ENCODE measurements around the gene BNIP5.

BNIP5 gene

GRCh38 chr6:36380166-36380565 lies 43.5 kb upstream of the BNIP5 start:
- H3K4me3 ChIP-seq (ENCODE audit: low read depth in 1 of 2, low read length in 1 of 2) = no peak overlapping the region
- no peak overlapping the region for H3K27ac ChIP-seq
- no peaks in the 10 kb centered on the region for H3K9me3 ChIP-seq
- no peaks in the 10 kb centered on the region for H3K4me1 ChIP-seq (ENCODE audit: control insufficient read depth in 1 of 2, insufficient read depth in 1 of 2, low read depth in 1 of 2, low read length in 1 of 2)
- H3K36me3 ChIP-seq = no peaks in the 10 kb centered on the region
- peaks cover 10% of the 10 kb centered on the region for H3K27me3 ChIP-seq
- TF ChIP-seq CTCF (IDR thresholded peaks at IDR 0.05) = no peak

- no peaks in the 10 kb centered on the region for H3K4me1 ChIP-seq (ENCODE audit: control insufficient read depth in 1 of 2, insufficient read depth in 1 of 2, low read depth in 1 of 2, low read length in 1 of 2)
- H3K4me3 ChIP-seq (ENCODE audit: low read depth in 1 of 2, low read length in 1 of 2) = no peak overlapping the region
- H3K9me3 ChIP-seq = no peaks in the 10 kb centered on the region
- TF ChIP-seq CTCF (IDR thresholded peaks at IDR 0.05) = no peak
- no peaks in the 10 kb centered on the region for H3K36me3 ChIP-seq
- no peak overlapping the region for H3K27ac ChIP-seq
- H3K27me3 ChIP-seq = peaks cover 4% of the 10 kb centered on the region
Measured at GRCh38 chr6:36378936-36379335, 42.2 kb upstream of the BNIP5 start.

- H3K36me3 ChIP-seq = no peaks in the 10 kb centered on the region
- TF ChIP-seq CTCF (IDR thresholded peaks at IDR 0.05) = no peak
- H3K9me3 ChIP-seq = no peaks in the 10 kb centered on the region
- peaks cover 5% of the 10 kb centered on the region in 2 experiments for H3K4me1 ChIP-seq (ENCODE audit: control insufficient read depth in 1 of 2, insufficient read depth in 1 of 2, low read depth in 1 of 2, low read length in 1 of 2)
- no peak overlapping the region for H3K27ac ChIP-seq
- H3K4me3 ChIP-seq (ENCODE audit: low read depth in 1 of 2, low read length in 1 of 2) = no peak overlapping the region
- no peaks in the 10 kb centered on the region for H3K27me3 ChIP-seq
Measured at GRCh38 chr6:36378243-36378920, 41.7 kb upstream of the BNIP5 start.

- H3K27ac ChIP-seq = no peak overlapping the region
- H3K27me3 ChIP-seq = no peaks in the 10 kb centered on the region
- H3K36me3 ChIP-seq = no peaks in the 10 kb centered on the region
- no peak overlapping the region for H3K4me3 ChIP-seq (ENCODE audit: low read depth in 1 of 2, low read length in 1 of 2)
- no peak for TF ChIP-seq CTCF (IDR thresholded peaks at IDR 0.05)
- H3K4me1 ChIP-seq (ENCODE audit: control insufficient read depth in 1 of 2, insufficient read depth in 1 of 2, low read depth in 1 of 2, low read length in 1 of 2) = peaks cover 9 to 13% of the 10 kb centered on the region in 2 experiments
- H3K9me3 ChIP-seq = no peaks in the 10 kb centered on the region
Measured at GRCh38 chr6:36377594-36377993, 40.9 kb upstream of the BNIP5 start.

GRCh38 chr6:36376742-36377141 lies 40.1 kb upstream of the BNIP5 start:
- Histone ChIP-seq H3K9me3 (no peaks in the 10 kb centered on the region), H3K27ac (no peak overlapping the region), H3K27me3 (no peaks in the 10 kb centered on the region), H3K4me3 (ENCODE audit: low read depth in 1 of 2, low read length in 1 of 2) (no peak overlapping the region), H3K36me3 (no peaks in the 10 kb centered on the region), H3K4me1 (ENCODE audit: control insufficient read depth in 1 of 2, insufficient read depth in 1 of 2, low read depth in 1 of 2, low read length in 1 of 2) (peaks cover 9 to 14% of the 10 kb centered on the region in 2 experiments)
- TF ChIP-seq CTCF (IDR thresholded peaks at IDR 0.05) = no peak

Measured in neutrophil (primary cell).